Body of pancreas (tissue), 4 donors: ENCODE measurements around the gene ITGA8. TPM values are rescaled to one million over a fixed set of nuclear protein-coding genes. Genes with fewer than 3 reads are reported as not detected.
A peak's percentile ranks its signal among the peaks of the same experiment; 100 is the strongest.

Experiments used
- ATAC-seq: fragments of 150-250 bp; one replicate; pipeline ENCODE4 v1.9.1; 2016
- DNase-seq, 4 donors: peaks; one replicate each; pipeline ENCODE4 v3.0.0-alpha.2; 2019
- H3K27ac ChIP-seq, 4 donors: fragments of 200-600 bp; sonication (generic); 1 replicate in 3 of 4; 2 replicates in 1 of 4; pipeline versions ENCODE4 v1.5.1 to v1.6.1; 2016 to 2019; ENCODE audit warnings: mild to moderate bottlenecking in 1 of 4, mixed read lengths in 1 of 4, moderate library complexity in 1 of 4
- H3K27me3 ChIP-seq, 2 donors: fragments of 200-600 bp; sonication (generic); one replicate each; pipeline ENCODE4 v1.6.0; 2016; ENCODE audit warnings: mild to moderate bottlenecking in 1 of 2
- H3K36me3 ChIP-seq, 2 donors: fragments of 200-600 bp; sonication (generic); replicated peaks in 1 of 2; 2 replicates each; pipeline ENCODE4 v1.5.1; 2016; ENCODE audit warnings: low read depth in 2 of 2; ENCODE audit not compliant: insufficient read depth in 1 of 2
- H3K4me1 ChIP-seq: fragments of 200-600 bp; sonication (generic); one replicate; pipeline ENCODE4 v1.6.0; 2016
- H3K4me3 ChIP-seq, 2 donors: fragments of 200-600 bp; sonication (generic); 1 replicate in 1 of 2; 2 replicates in 1 of 2; pipeline ENCODE4 v1.5.1; 2016 to 2019
- H3K9me3 ChIP-seq, 3 donors: fragments of 200-600 bp; sonication (generic); 1 replicate in 2 of 3; 2 replicates in 1 of 3; pipeline ENCODE4 v1.5.1; 2016
- CTCF ChIP-seq, 7 experiments: fragments of 450-650 bp in 4 of 7; fragments of 200-600 bp in 3 of 7; sonication (generic) in 3 of 7; IDR thresholded peaks; one replicate each; pipeline ENCODE4 v1.5.1; 2016 to 2019; ENCODE audit warnings: antibody characterized with exemption in 7 of 7
- POLR2A ChIP-seq, 3 donors: fragments of 450-650 bp; IDR thresholded peaks; one replicate each; pipeline ENCODE4 v1.6.1; 2016; ENCODE audit warnings: antibody characterized with exemption in 3 of 3, mild to moderate bottlenecking in 2 of 3
- WGBS, 2 donors: methylation state at CpG; one replicate each; pipeline ENCODE4 v1.1.5; 2017; 5-methylcytosine and 5-hydroxymethylcytosine counted together
- intact Hi-C: fragments of 100-400 bp; cut with DNase I; formaldehyde crosslinking; loops from one replicate; pipeline ENCODE4 v1.15.1; 2023
- total RNA-seq, 2 donors: library from RNA; depleted of rRNA; stranded (reverse); fragments of >200 nt; gene quantifications; one replicate each; pipeline ENCODE4 v1.1.0, GENCODE V29; 2016

ITGA8 gene
- total RNA-seq, 2 donors from 2014 or later, result 0.66 to 0.78 TPM

- Histone ChIP-seq H3K4me3 (no peak overlapping the region), H3K27me3 (no peaks in the 10 kb centered on the region), H3K9me3 (no peaks in the 10 kb centered on the region), H3K4me1 (no peaks in the 10 kb centered on the region), H3K27ac (no peak overlapping the region), H3K36me3 (no peaks in the 10 kb centered on the region)
- WGBS, 2 donors, result 50 to 52% methylated on average over 4 of the region's 4 CpGs
- DNase-seq (no peak), ATAC-seq (no peak)
- intact Hi-C loops, result no loop called here
- TF ChIP-seq CTCF (IDR thresholded peaks at IDR 0.05), result no peak
- no peak for TF ChIP-seq POLR2A (IDR thresholded peaks at IDR 0.05)
These were observed 232.3 kb downstream of the ITGA8 start for GRCh38 chr10:15487376-15487775.

- 26 to 34% methylated on average over 4 of the region's 4 CpGs for WGBS, 2 donors
- Histone ChIP-seq H3K9me3 (no peaks in the 10 kb centered on the region), H3K4me1 (no peaks in the 10 kb centered on the region), H3K27me3 (no peaks in the 10 kb centered on the region), H3K36me3 (no peaks in the 10 kb centered on the region), H3K27ac (no peak overlapping the region), H3K4me3 (no peak overlapping the region)
- intact Hi-C loops, result no loop called here
- no peak for DNase-seq
- TF ChIP-seq CTCF (IDR thresholded peaks at IDR 0.05) (no peak), POLR2A (IDR thresholded peaks at IDR 0.05) (no peak)
- ATAC-seq, result no peak
These were observed 233.3 kb downstream of the ITGA8 start for GRCh38 chr10:15486404-15486803.

GRCh38 chr10:15485684-15486316 is 233.9 kb downstream of the ITGA8 start:
- Histone ChIP-seq H3K27ac (no peak overlapping the region), H3K27me3 (no peaks in the 10 kb centered on the region), H3K36me3 (no peaks in the 10 kb centered on the region), H3K4me1 (no peaks in the 10 kb centered on the region), H3K9me3 (no peaks in the 10 kb centered on the region), H3K4me3 (no peak overlapping the region)
- ATAC-seq (no peak), DNase-seq (peak in 2 of 4 donors; percentile 20 to 31)
- 49 to 55% methylated on average over 5 of the region's 5 CpGs for WGBS, 2 donors
- intact Hi-C loops, result no loop called here
- TF ChIP-seq CTCF (IDR thresholded peaks at IDR 0.05), result no peak
- TF ChIP-seq POLR2A (IDR thresholded peaks at IDR 0.05), result no peak

- Histone ChIP-seq H3K9me3 (no peaks in the 10 kb centered on the region), H3K36me3 (no peaks in the 10 kb centered on the region), H3K27me3 (no peaks in the 10 kb centered on the region), H3K4me1 (no peaks in the 10 kb centered on the region), H3K4me3 (no peak overlapping the region), H3K27ac (no peak overlapping the region)
- WGBS, 2 donors, result 14 to 25% methylated on average over 3 of the region's 3 CpGs
- DNase-seq (no peak), ATAC-seq (no peak)
- intact Hi-C loops, result no loop called here
- TF ChIP-seq POLR2A (IDR thresholded peaks at IDR 0.05), result no peak
These were observed 234.7 kb downstream of the ITGA8 start for GRCh38 chr10:15485027-15485426.

- no peaks in the 10 kb centered on the region for H3K9me3 ChIP-seq
- 45 to 46% methylated on average over 3 of the region's 3 CpGs for WGBS, 2 donors
- no peak overlapping the region for H3K4me3 ChIP-seq
- no peaks in the 10 kb centered on the region for H3K4me1 ChIP-seq
- TF ChIP-seq CTCF (IDR thresholded peaks at IDR 0.05) (no peak), POLR2A (IDR thresholded peaks at IDR 0.05) (no peak)
- DNase-seq (no peak), ATAC-seq (no peak)
- H3K36me3 ChIP-seq, result no peaks in the 10 kb centered on the region
- H3K27ac ChIP-seq, result no peak overlapping the region
- intact Hi-C loops, result no loop called here
- no peaks in the 10 kb centered on the region for H3K27me3 ChIP-seq
These were observed 235.6 kb downstream of the ITGA8 start for GRCh38 chr10:15484128-15484527.
